Astrocyte (in vitro differentiated cells and primary cell): ENCODE data around the gene GABRB1.

Experiments
- EZH2 ChIP-seq: IDR thresholded peaks from 2 replicates; pipeline ENCODE4 v1.6.1; 2012; ENCODE audit warnings: mild to moderate bottlenecking, low read length, inconsistent platforms; ENCODE audit not compliant: insufficient read depth
- TF ChIP-seq, protein P1 (sequence below): IDR thresholded peaks from 2 replicates; pipeline ENCODE4 v1.5.1; 2011; ENCODE audit warnings: low read depth, mild to moderate bottlenecking, inconsistent platforms, low read length, moderate library complexity; ENCODE audit not compliant: insufficient read depth

DNA sequence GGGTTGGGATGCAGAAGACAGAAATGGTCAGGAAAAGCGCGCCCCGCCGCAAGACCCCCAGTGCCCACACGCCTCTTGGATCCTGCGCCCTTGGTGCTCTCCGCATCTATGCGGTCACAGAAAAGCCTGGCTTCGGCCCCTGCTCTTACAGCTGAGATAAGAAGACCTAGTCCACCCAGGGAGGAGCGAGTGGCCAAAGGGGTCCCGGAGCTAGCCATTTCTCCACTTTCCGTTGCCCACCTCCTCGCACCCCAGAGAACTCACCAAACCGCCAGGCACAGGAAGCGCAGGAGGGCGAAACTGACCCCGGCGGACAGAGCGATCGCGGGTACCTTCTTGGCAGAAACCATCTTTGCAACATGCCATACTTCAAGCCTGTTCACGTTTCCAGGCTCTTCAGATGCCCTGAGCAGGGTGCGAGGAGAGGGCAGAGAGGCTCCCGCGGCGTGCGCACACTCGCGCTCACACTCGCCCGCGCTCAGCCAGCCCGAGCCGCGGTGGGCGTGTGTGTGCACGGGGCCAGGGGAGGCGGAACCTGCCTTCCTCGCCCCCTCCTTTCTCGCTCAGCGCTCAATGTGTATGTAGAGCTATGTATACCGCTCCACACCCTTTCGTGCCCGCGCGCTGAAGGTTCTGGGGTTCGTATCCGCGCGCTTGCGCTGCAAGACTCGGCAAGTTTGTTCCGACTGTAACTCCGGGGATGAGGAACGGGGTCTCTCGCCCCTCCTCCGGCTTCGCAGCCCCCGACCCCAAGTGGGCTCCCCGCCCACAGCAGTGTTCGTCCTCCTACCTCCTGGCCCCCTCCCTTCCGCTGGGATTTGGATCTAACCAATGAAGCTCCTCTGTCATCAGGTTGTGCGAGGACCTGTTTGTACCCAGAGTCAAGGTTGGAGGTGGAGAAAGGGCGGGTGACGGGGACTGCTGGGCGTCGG lies 38.0 kb upstream of the GABRB1 start, which contains the start of gene GABRA4:
- TF ChIP-seq, protein P1, sequence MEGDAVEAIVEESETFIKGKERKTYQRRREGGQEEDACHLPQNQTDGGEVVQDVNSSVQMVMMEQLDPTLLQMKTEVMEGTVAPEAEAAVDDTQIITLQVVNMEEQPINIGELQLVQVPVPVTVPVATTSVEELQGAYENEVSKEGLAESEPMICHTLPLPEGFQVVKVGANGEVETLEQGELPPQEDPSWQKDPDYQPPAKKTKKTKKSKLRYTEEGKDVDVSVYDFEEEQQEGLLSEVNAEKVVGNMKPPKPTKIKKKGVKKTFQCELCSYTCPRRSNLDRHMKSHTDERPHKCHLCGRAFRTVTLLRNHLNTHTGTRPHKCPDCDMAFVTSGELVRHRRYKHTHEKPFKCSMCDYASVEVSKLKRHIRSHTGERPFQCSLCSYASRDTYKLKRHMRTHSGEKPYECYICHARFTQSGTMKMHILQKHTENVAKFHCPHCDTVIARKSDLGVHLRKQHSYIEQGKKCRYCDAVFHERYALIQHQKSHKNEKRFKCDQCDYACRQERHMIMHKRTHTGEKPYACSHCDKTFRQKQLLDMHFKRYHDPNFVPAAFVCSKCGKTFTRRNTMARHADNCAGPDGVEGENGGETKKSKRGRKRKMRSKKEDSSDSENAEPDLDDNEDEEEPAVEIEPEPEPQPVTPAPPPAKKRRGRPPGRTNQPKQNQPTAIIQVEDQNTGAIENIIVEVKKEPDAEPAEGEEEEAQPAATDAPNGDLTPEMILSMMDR, result no peak
- no peak for TF ChIP-seq EZH2
